ENCODE data around the gene MED20.

- TF ChIP-seq FOXA1 (IDR thresholded peaks at IDR 0.05) (no peak), HDGF (IDR thresholded peaks at IDR 0.05; ENCODE audit: borderline replicate concordance) (no peak), SP1 (IDR thresholded peaks at IDR 0.05) (no peak), SUZ12 (IDR thresholded peaks at IDR 0.05) (no peak), TARDBP (IDR thresholded peaks at IDR 0.05) (no peak), FOXK2 (IDR thresholded peaks at IDR 0.05) (no peak)
Observed at GRCh38 chr6:41858703-41859102, 62.2 kb downstream of the MED20 start.
